ENCODE results near the gene GNB1.

GRCh38 chr1:1876335-1876930, 14.5 kb downstream of the GNB1 start:
- no peak for TF ChIP-seq CTCF (IDR thresholded peaks at IDR 0.05; ENCODE audit: low read length)
- no peak for TF ChIP-seq EZH2 (IDR thresholded peaks at IDR 0.05; ENCODE audit: borderline replicate concordance, low read length)
